HCT116 (cell line): ENCODE results near the gene PCARE. TPM values are rescaled to one million over a fixed set of nuclear protein-coding genes. Genes with fewer than 3 reads are reported as not detected.

ENCODE experiments used
- ATAC-seq: fragments of 200-7000 bp; cut with Tn5 transposase; 2 replicates; pipeline ENCODE4 v1.9.1; 2020; ENCODE audit warnings: mild to moderate bottlenecking, moderate library complexity
- BruUV-seq: library from RNA; stranded (reverse); fragments of 400-500 nt; replicated peaks from 2 replicates; lab custom pipeline; 2021; lab: Mats Ljungman, UMichigan
- CTCF ChIA-PET: fragments of 300-600 bp; sonication (Branson Sonifier 250); formaldehyde crosslinking; loops from one replicate; lab custom pipeline; 2021; ENCODE audit warnings: antibody characterized with exemption; lab: Charles Lee
- POLR2A ChIA-PET: fragments of 300-600, 350-600 bp; sonication (Branson Sonifier 250); formaldehyde crosslinking; loops from one replicate; lab custom pipeline; 2021; ENCODE audit warnings: antibody characterized with exemption; lab: Charles Lee
- RAD21 ChIA-PET, 2 experiments: fragments of 300-600 bp; sonication (Branson Sonifier 250); formaldehyde crosslinking; loops; one replicate each; lab custom pipeline; 2023; ENCODE audit warnings: low total read pairs in 2 of 2; ENCODE audit not compliant: uncharacterized antibody in 2 of 2, unreplicated experiment in 2 of 2, low non-redundant PET in 1 of 2; lab: Charles Lee
- DNase-seq: peaks from one replicate; pipeline ENCODE4 v3.0.0-alpha.2; 2010; ENCODE audit warnings: low read depth, low spot score
- H2AFZ ChIP-seq: fragments of 200-600 bp; shearing (Covaris generic), sonication (generic); 2 replicates; pipeline ENCODE4 v1.6.1; 2017; ENCODE audit warnings: low read depth, mixed run types, mixed read lengths, antibody characterized with exemption, low read length; ENCODE audit not compliant: poor library complexity, severe bottlenecking
- H3K27ac ChIP-seq: 2 replicates; pipeline ENCODE4 v1.5.1; 2012; ENCODE audit warnings: low read depth, low read length
- H3K27me3 ChIP-seq: fragments of 200-600 bp; sonication (generic); 2 replicates; pipeline ENCODE4 v1.6.1; 2016; ENCODE audit warnings: mixed run types, low read length, mixed read lengths; ENCODE audit not compliant: insufficient read depth
- H3K36me3 ChIP-seq, 2 experiments: fragments of 200-500 bp in 1 of 2; fragments of 200-600 bp in 1 of 2; sonication (Bioruptor generic) in 1 of 2; sonication (generic) in 1 of 2; 2 replicates each; pipeline versions ENCODE4 v1.5.1 to v1.6.1; 2014 to 2016; ENCODE audit warnings: low read length in 2 of 2, inconsistent platforms in 1 of 2, mixed read lengths in 1 of 2, mixed run types in 1 of 2; ENCODE audit not compliant: insufficient read depth in 2 of 2, control insufficient read depth in 1 of 2
- H3K4me1 ChIP-seq, 2 experiments: fragments of 200-600 bp in 1 of 2; sonication (generic) in 1 of 2; 2 replicates each; pipeline versions ENCODE4 v1.5.1 to v1.6.1; 2012 to 2017; ENCODE audit warnings: low read length in 2 of 2, inconsistent platforms in 1 of 2, mild to moderate bottlenecking in 1 of 2, mixed read lengths in 1 of 2, mixed run types in 1 of 2, moderate library complexity in 1 of 2; ENCODE audit not compliant: insufficient read depth in 2 of 2, control insufficient read depth in 1 of 2
- H3K4me2 ChIP-seq: fragments of 200-600 bp; sonication (generic); 2 replicates; pipeline ENCODE4 v1.6.1; 2017; ENCODE audit warnings: mixed run types, low read length, mixed read lengths
- H3K4me3 ChIP-seq, 2 experiments: fragments of 200-600 bp in 1 of 2; sonication (generic) in 1 of 2; replicated peaks in 1 of 2; 2 replicates each; pipeline ENCODE4 v1.5.1; 2011 to 2016; ENCODE audit warnings: low read length in 2 of 2, control low read depth in 1 of 2, low read depth in 1 of 2, mild to moderate bottlenecking in 1 of 2, mixed read lengths in 1 of 2, mixed run types in 1 of 2
- H3K79me2 ChIP-seq: fragments of 200-600 bp; sonication (generic); 2 replicates; pipeline ENCODE4 v1.6.1; 2017; ENCODE audit warnings: mild to moderate bottlenecking, mixed run types, low read length, moderate library complexity, mixed read lengths; ENCODE audit not compliant: insufficient read depth
- H3K9ac ChIP-seq: fragments of 200-600 bp; sonication (generic); 2 replicates; pipeline ENCODE4 v1.6.1; 2016; ENCODE audit warnings: low read length, mixed read lengths
- H3K9me2 ChIP-seq: fragments of 200-600 bp; sonication (generic), shearing (Covaris generic); 2 replicates; pipeline ENCODE4 v1.6.1; 2017; ENCODE audit warnings: mixed run types, mild to moderate bottlenecking, moderate library complexity; ENCODE audit not compliant: insufficient read depth
- H3K9me3 ChIP-seq, 2 experiments: fragments of 200-500 bp in 1 of 2; fragments of 200-600 bp in 1 of 2; sonication (Bioruptor generic) in 1 of 2; sonication (generic) in 1 of 2; 2 replicates each; pipeline ENCODE4 v1.6.1; 2014 to 2017; ENCODE audit warnings: low read length in 2 of 2, mixed read lengths in 2 of 2, inconsistent platforms in 1 of 2, low read depth in 1 of 2, mild to moderate bottlenecking in 1 of 2, mixed run types in 1 of 2, moderate library complexity in 1 of 2; ENCODE audit not compliant: control insufficient read depth in 1 of 2, insufficient read depth in 1 of 2
- H4K20me1 ChIP-seq: fragments of 200-600 bp; sonication (generic), shearing (Covaris generic); 2 replicates; pipeline ENCODE4 v1.6.1; 2017; ENCODE audit warnings: mixed run types, mild to moderate bottlenecking, moderate library complexity; ENCODE audit not compliant: insufficient read depth
- MAX ChIP-seq: IDR thresholded peaks from 2 replicates; pipeline ENCODE4 v1.6.1; 2012
- SRF ChIP-seq: IDR thresholded peaks from 2 replicates; pipeline ENCODE4 v1.6.1; 2012; ENCODE audit warnings: low read depth
- YY1 ChIP-seq: IDR thresholded peaks from 2 replicates; pipeline ENCODE4 v1.6.1; 2011; ENCODE audit warnings: low read length, low read depth, moderate library complexity, mild to moderate bottlenecking; ENCODE audit not compliant: insufficient replicate concordance; ENCODE audit errors: extremely low read depth
- ZBTB33 ChIP-seq: IDR thresholded peaks from 2 replicates; pipeline ENCODE4 v1.6.1; 2011; ENCODE audit warnings: mild to moderate bottlenecking, low read length, moderate library complexity; ENCODE audit not compliant: insufficient replicate concordance; ENCODE audit errors: extremely low read depth
- intact Hi-C: fragments of 100-400 bp; cut with micrococcal nuclease; formaldehyde crosslinking; loops from 2 replicates; pipeline ENCODE4 v1.10.0; 2022
- total RNA-seq: library from RNA; stranded (reverse); gene quantifications from one replicate; pipeline ENCODE4 v1.2.1, GENCODE V29; 2021; ENCODE audit not compliant: unreplicated experiment
- TF ChIP-seq, protein P1 (sequence below), 3 experiments: fragments of 200-600 bp in 1 of 3; sonication (generic) in 1 of 3; IDR thresholded peaks in 2 of 3; conservative IDR thresholded peaks in 1 of 3; 2 replicates each; pipeline ENCODE4 v1.5.1; 2012 to 2017; ENCODE audit warnings: low read depth in 2 of 3, low read length in 2 of 3, antibody characterized with exemption in 1 of 3, borderline replicate concordance in 1 of 3, control low read depth in 1 of 3, mild to moderate bottlenecking in 1 of 3, mixed read lengths in 1 of 3, mixed run types in 1 of 3, moderate library complexity in 1 of 3; ENCODE audit not compliant: insufficient read depth in 1 of 3

Gene PCARE
- total RNA-seq, 1 experiment from 2014 or later, result not detected

DNA sequence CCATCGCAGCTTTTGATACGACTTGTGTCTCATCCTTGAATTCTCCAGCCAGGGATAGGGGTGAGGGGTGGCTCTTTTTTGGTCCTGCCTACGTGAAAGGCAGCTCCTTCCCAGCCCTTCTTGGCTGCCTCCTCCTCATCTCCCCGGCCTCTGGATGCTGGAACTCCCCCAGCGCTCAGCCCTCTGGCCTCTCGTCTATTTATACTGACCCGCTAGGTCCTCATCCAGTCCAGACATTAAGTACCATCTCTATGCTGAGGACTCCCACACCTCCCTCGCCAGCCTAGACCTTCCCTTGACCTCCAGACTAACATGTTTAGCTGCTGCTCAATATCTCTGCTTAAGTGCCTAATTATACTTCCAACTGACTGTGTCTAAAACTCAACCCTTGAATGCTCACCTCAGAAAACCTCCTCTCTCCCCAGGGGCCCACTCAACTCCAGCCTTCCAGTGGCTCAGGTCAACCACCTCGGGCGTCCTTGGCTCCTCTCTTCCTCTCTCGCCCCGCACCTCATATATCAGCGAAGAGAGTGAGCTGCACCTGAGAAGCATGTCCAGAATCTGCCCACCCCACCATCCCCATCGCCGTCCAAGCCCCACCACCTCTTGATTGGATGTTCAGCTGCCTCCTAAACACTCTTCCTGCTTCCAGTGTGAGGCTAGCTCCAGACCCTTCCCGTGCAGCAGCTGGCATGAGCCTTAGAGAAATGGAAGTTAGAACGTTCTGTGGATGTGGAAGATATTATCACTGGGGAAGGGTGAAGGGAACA lies 58.4 kb downstream of the PCARE start:
- no peaks in the 10 kb centered on the region for H3K27me3 ChIP-seq
- ChIA-PET CTCF (no interaction called here), POLR2A (no interaction called here), RAD21 (no interaction called here)
- TF ChIP-seq MAX (no peak), SRF (no peak), ZBTB33 (no peak), YY1 (no peak)
- BruUV-seq, result no TSS peak
- no peaks in the 10 kb centered on the region for H3K79me2 ChIP-seq
- no peaks in the 10 kb centered on the region for H3K36me3 ChIP-seq
- no peak overlapping the region for H3K4me3 ChIP-seq
- intact Hi-C loops, result no loop called here
- H3K27ac ChIP-seq, result no peak overlapping the region
- H2AFZ ChIP-seq, result no peak overlapping the region
- no peak overlapping the region for H3K9ac ChIP-seq
- DNase-seq, result no peak
- no peak for ATAC-seq
- no peaks in the 10 kb centered on the region for H4K20me1 ChIP-seq
- no peak overlapping the region for H3K4me2 ChIP-seq
- no peaks in the 10 kb centered on the region for H3K9me2 ChIP-seq
- no peaks in the 10 kb centered on the region for H3K4me1 ChIP-seq
- no peaks in the 10 kb centered on the region for H3K9me3 ChIP-seq

DNA sequence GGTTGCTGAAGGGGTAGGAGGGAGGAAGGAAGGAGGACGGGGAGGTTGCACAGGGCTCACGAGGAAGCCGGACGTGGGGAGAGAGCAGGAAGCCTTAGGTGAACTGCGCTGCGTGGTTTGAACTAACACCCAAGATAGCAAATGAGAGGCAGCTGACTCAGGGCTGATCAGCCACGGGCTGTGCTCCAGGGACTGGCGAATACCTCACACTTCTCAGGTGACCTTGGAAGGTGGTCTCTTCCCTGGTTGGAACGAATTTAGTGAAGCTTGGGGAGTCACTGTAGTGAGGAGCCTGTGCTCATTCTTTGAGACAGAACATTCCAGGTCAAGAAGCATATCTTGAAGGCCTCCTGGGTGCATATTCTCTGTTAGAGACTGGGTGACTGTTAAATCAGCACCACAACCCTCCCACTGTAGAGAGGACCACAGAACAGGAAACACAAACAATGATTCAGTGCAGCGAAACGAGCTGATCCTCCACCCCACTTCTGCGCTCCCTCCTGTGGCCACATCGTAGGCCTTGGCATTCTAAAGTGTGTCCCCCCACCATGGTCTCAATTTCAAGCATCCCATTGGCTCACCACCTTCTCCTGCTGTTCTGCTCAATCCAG lies 59.4 kb downstream of the PCARE start:
- H3K4me3 ChIP-seq, result no peak overlapping the region
- no peak overlapping the region for H3K4me2 ChIP-seq
- RAD21 ChIA-PET, result no interaction called here
- ATAC-seq, result no peak
- no peaks in the 10 kb centered on the region for H3K9me2 ChIP-seq
- H3K27me3 ChIP-seq, result no peaks in the 10 kb centered on the region
- CTCF ChIA-PET, result no interaction called here
- BruUV-seq, result no TSS peak
- no peaks in the 10 kb centered on the region for H3K4me1 ChIP-seq
- no peak for DNase-seq
- no peaks in the 10 kb centered on the region for H3K79me2 ChIP-seq
- no peaks in the 10 kb centered on the region for H4K20me1 ChIP-seq
- no peaks in the 10 kb centered on the region for H3K9me3 ChIP-seq
- H3K27ac ChIP-seq, result no peak overlapping the region
- POLR2A ChIA-PET, result no interaction called here
- H2AFZ ChIP-seq, result no peak overlapping the region
- TF ChIP-seq, protein P1, sequence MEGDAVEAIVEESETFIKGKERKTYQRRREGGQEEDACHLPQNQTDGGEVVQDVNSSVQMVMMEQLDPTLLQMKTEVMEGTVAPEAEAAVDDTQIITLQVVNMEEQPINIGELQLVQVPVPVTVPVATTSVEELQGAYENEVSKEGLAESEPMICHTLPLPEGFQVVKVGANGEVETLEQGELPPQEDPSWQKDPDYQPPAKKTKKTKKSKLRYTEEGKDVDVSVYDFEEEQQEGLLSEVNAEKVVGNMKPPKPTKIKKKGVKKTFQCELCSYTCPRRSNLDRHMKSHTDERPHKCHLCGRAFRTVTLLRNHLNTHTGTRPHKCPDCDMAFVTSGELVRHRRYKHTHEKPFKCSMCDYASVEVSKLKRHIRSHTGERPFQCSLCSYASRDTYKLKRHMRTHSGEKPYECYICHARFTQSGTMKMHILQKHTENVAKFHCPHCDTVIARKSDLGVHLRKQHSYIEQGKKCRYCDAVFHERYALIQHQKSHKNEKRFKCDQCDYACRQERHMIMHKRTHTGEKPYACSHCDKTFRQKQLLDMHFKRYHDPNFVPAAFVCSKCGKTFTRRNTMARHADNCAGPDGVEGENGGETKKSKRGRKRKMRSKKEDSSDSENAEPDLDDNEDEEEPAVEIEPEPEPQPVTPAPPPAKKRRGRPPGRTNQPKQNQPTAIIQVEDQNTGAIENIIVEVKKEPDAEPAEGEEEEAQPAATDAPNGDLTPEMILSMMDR (IDR thresholded peaks at IDR 0.05 in 2 of 3, conservative IDR thresholded peaks at IDR 0.05 in 1 of 3; ENCODE audit: borderline replicate concordance in 1 of 3, insufficient read depth in 1 of 3, low read depth in 2 of 3, low read length in 2 of 3), result no peak
- H3K36me3 ChIP-seq, result no peaks in the 10 kb centered on the region
- no peak overlapping the region for H3K9ac ChIP-seq
- intact Hi-C loops, result no loop called here
